Neural progenitor cell (in vitro differentiated cells): ENCODE data around the gene REM2. TPM values are rescaled to one million over a fixed set of nuclear protein-coding genes. Genes with fewer than 3 reads are reported as not detected.

Experiments used
- DNase-seq: peaks from one replicate; pipeline ENCODE4 v3.0.0-alpha.2; 2016; ENCODE audit warnings: low spot score
- H2AFZ ChIP-seq: fragments of 200-600 bp; sonication (generic); replicated peaks from 2 replicates; pipeline ENCODE4 v1.6.1; 2016; ENCODE audit warnings: antibody characterized with exemption
- H3F3A ChIP-seq: fragments of 200-600 bp; sonication (generic); 2 replicates; pipeline ENCODE4 v1.6.1; 2016; ENCODE audit warnings: antibody characterized with exemption, low read depth
- H3K27ac ChIP-seq: fragments of 200-600 bp; sonication (generic); 2 replicates; pipeline ENCODE4 v1.5.1; 2016; ENCODE audit warnings: mild to moderate bottlenecking
- H3K27me3 ChIP-seq: fragments of 200-600 bp; sonication (generic); 2 replicates; pipeline ENCODE4 v1.6.1; 2016; ENCODE audit warnings: mild to moderate bottlenecking, moderate library complexity
- H3K36me3 ChIP-seq: fragments of 200-600 bp; sonication (generic); 2 replicates; pipeline ENCODE4 v1.5.1; 2016
- H3K4me1 ChIP-seq: fragments of 200-600 bp; sonication (generic); 2 replicates; pipeline ENCODE4 v1.6.1; 2016; ENCODE audit warnings: mixed run types
- H3K4me2 ChIP-seq: fragments of 200-600 bp; sonication (generic); 2 replicates; pipeline ENCODE4 v1.6.1; 2016
- H3K4me3 ChIP-seq: fragments of 200-600 bp; sonication (generic); 2 replicates; pipeline ENCODE4 v1.5.1; 2016
- H3K79me2 ChIP-seq: fragments of 200-600 bp; sonication (generic); 2 replicates; pipeline ENCODE4 v1.6.1; 2016; ENCODE audit warnings: low read depth
- H3K9ac ChIP-seq: fragments of 200-600 bp; sonication (generic); 2 replicates; pipeline ENCODE4 v1.6.1; 2016
- H3K9me3 ChIP-seq: fragments of 200-600 bp; sonication (generic); 2 replicates; pipeline ENCODE4 v1.5.1; 2016; ENCODE audit warnings: low read depth
- H4K20me1 ChIP-seq: fragments of 200-600 bp; sonication (generic); 2 replicates; pipeline ENCODE4 v1.6.1; 2016; ENCODE audit warnings: low read depth
- H3K27ac Mint-ChIP-seq: 3 replicates; pipeline ENCODE4 v1.8.0; 2021; ENCODE audit warnings: mixed read lengths
- H3K27me3 Mint-ChIP-seq: 2 replicates; pipeline ENCODE4 v1.8.0; 2022; ENCODE audit warnings: low read depth, mild to moderate bottlenecking, inconsistent platforms, moderate library complexity, mixed read lengths; ENCODE audit not compliant: insufficient read depth
- H3K36me3 Mint-ChIP-seq: 3 replicates; pipeline ENCODE4 v1.8.0; 2021; ENCODE audit warnings: mixed read lengths
- H3K4me1 Mint-ChIP-seq: 3 replicates; pipeline ENCODE4 v1.8.0; 2021; ENCODE audit warnings: mixed read lengths
- H3K4me3 Mint-ChIP-seq: 3 replicates; pipeline ENCODE4 v1.8.0; 2021; ENCODE audit warnings: mild to moderate bottlenecking, moderate library complexity, mixed read lengths
- H3K9me3 Mint-ChIP-seq: 3 replicates; pipeline ENCODE4 v1.8.0; 2020; ENCODE audit warnings: mixed read lengths
- CTCF ChIP-seq: fragments of 200-600 bp; sonication (generic); IDR thresholded peaks from 2 replicates; pipeline ENCODE4 v1.5.1; 2017; ENCODE audit warnings: antibody characterized with exemption, mild to moderate bottlenecking
- EZH2 ChIP-seq: fragments of 200-600 bp; sonication (generic); IDR thresholded peaks from 2 replicates; pipeline ENCODE4 v1.6.1; 2017; ENCODE audit warnings: antibody characterized with exemption, mild to moderate bottlenecking, moderate library complexity
- EZH2phosphoT487 ChIP-seq: fragments of 200-600 bp; sonication (generic); IDR thresholded peaks from 2 replicates; pipeline ENCODE4 v1.6.1; 2017; ENCODE audit warnings: antibody characterized with exemption
- total RNA-seq: library from RNA; depleted of rRNA; stranded (reverse); fragments of >200 nt; gene quantifications from 2 replicates; pipeline ENCODE4 v1.2.3, GENCODE V29; 2015; ENCODE audit warnings: low replicate concordance

The REM2 gene
- total RNA-seq, 1 donor from 2014 or later: 1.7 TPM

DNA sequence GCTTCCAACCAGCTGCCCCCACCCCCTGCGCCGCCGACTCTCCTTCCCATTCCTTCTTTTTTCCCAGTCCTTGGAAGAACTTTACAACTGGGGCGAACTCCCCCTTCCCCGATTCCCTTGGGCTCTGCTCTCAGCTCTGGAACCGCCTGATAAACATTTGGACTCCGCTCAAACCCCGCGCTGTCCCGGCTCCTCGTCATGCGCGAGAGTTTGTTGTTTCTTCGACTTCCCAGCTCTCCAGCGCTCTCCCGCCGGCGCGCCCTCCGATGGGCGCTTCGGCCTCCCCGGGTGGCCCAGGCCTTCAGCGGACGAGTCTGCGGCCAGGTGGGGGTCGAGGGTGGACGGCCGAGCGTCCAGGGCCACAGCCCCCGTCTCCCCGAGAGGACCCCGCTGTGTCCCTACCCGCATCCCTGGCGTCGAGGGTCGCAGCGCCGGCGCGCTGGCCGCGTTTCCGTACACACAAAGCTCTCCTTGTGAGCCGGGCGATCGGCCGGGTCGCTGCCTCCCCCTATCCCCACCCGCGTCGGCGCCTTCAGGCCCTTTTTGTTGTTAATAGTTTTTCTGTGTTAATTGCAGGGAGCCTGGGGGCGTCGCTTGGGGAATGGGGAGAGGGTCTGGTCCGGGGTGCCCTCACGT, 45.8 kb upstream of the REM2 start:
- Histone ChIP-seq H2AFZ (peak overlapping the region; percentile 95), H3K4me2 (peak overlapping the region; percentile 90), H3K27me3 (peaks cover 26% of the 10 kb centered on the region), H4K20me1 (no peaks in the 10 kb centered on the region), H3K9ac (peak overlapping the region; percentile 32), H3K4me3 (peak overlapping the region; percentile 72), H3K9me3 (no peaks in the 10 kb centered on the region), H3K27ac (no peak overlapping the region), H3K79me2 (peaks cover 10% of the 10 kb centered on the region), H3F3A (peaks cover 36% of the 10 kb centered on the region), H3K4me1 (peaks cover 9% of the 10 kb centered on the region), H3K36me3 (no peaks in the 10 kb centered on the region)
- H3K27me3 Mint-ChIP-seq: peaks cover 23% of the 10 kb centered on the region
- H3K9me3 Mint-ChIP-seq: no peaks in the 10 kb centered on the region
- H3K4me1 Mint-ChIP-seq: peaks cover 18% of the 10 kb centered on the region
- peak overlapping the region; percentile 93 for H3K4me3 Mint-ChIP-seq
- TF ChIP-seq CTCF (no peak), EZH2phosphoT487 (peak; percentile 61), EZH2 (peak; percentile 62)
- peak overlapping the region; percentile 26 for H3K27ac Mint-ChIP-seq
- peak; percentile 53 for DNase-seq
- H3K36me3 Mint-ChIP-seq: peaks cover 8% of the 10 kb centered on the region

DNA sequence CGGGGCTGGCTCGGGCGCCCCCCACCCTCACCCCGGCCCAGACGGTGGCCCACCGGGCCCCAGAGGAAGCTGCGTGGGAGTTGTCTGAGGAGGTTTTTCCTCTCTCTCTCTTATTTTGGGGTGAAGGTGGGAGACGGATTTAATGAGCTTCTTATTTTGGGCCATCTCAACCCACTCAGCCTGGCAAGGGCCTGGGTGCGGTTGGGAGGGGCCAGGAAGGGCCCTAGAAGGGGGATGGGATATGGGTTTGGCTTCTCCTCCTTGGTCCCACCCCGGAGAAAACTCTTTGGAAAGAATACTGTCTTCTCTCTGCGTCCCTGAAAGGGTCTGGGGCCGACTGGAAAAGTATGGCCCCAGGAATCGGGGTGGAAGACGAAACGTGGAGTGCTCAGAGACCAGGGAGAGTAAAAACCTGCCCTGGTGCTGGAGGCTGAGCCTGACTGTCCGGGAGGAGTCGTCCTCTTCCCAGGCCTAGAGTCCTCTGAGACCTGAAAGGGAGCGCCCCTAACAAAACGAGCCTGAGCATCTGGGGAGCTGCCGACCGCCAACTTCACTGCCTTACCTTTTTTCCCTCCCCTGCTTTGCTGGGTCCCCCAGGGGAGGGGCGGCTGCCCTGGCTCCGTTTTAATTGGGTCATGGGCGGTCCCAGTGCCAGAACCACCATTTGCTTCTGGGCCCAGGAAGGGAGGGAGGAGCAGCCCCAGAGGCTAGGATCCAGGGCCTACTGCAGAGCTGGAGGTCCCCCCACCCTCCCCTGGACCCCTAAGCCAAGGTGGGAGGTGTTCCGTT, 45.1 kb upstream of the REM2 start:
- no peaks in the 10 kb centered on the region for H3K9me3 Mint-ChIP-seq
- Histone ChIP-seq H3K9me3 (no peaks in the 10 kb centered on the region), H3K4me1 (peaks cover 9% of the 10 kb centered on the region), H3K27ac (no peak overlapping the region), H3K27me3 (peaks cover 26% of the 10 kb centered on the region), H3K4me3 (peak overlapping the region; percentile 72), H2AFZ (peak overlapping the region; percentile 95), H3K36me3 (no peaks in the 10 kb centered on the region), H4K20me1 (no peaks in the 10 kb centered on the region), H3K9ac (no peak overlapping the region), H3K79me2 (peaks cover 10% of the 10 kb centered on the region), H3K4me2 (peak overlapping the region; percentile 90), H3F3A (peaks cover 36% of the 10 kb centered on the region)
- DNase-seq: no peak
- peak overlapping the region; percentile 93 for H3K4me3 Mint-ChIP-seq
- peaks cover 18% of the 10 kb centered on the region for H3K4me1 Mint-ChIP-seq
- peaks cover 8% of the 10 kb centered on the region for H3K36me3 Mint-ChIP-seq
- TF ChIP-seq EZH2phosphoT487 (peak; percentile 3), EZH2 (peak; percentile 7), CTCF (no peak)
- H3K27me3 Mint-ChIP-seq: peaks cover 23% of the 10 kb centered on the region
- no peak overlapping the region for H3K27ac Mint-ChIP-seq

DNA sequence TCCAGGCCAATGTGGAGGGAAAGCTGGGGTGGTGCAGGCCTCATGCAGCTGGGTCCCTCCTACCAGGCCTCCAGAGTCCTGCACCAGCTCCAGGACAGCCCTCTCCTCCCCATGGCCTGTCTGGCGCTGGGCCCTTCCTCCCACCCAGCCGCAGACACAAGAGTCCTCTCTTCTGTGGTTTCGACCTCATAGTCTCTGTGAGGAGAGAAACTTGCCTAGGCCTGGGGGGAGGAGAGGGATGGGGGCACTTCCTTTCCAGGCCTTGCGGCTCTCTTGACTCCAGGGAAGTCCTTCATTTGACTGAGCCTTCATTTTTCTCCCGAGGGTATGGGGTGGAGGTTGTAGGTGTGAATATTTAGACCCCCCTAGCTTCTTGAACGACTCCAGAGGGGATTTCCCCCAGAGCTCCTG, 44.4 kb upstream of the REM2 start:
- H3K36me3 ChIP-seq: no peaks in the 10 kb centered on the region
- TF ChIP-seq EZH2: no peak
- TF ChIP-seq CTCF: no peak
- TF ChIP-seq EZH2phosphoT487: no peak
- Mint-ChIP-seq H3K4me1 (peaks cover 18% of the 10 kb centered on the region), H3K4me3 (peak overlapping the region; percentile 53), H3K9me3 (no peaks in the 10 kb centered on the region), H3K36me3 (peaks cover 5% of the 10 kb centered on the region), H3K27me3 (peaks cover 23% of the 10 kb centered on the region), H3K27ac (no peak overlapping the region)
- H2AFZ ChIP-seq: no peak overlapping the region
- no peaks in the 10 kb centered on the region for H3K9me3 ChIP-seq
- H3K9ac ChIP-seq: no peak overlapping the region
- H4K20me1 ChIP-seq: no peaks in the 10 kb centered on the region
- peak overlapping the region; percentile 90 for H3K4me2 ChIP-seq
- H3K27ac ChIP-seq: no peak overlapping the region
- H3F3A ChIP-seq: peaks cover 36% of the 10 kb centered on the region
- no peak for DNase-seq
- H3K4me1 ChIP-seq: peaks cover 9% of the 10 kb centered on the region
- H3K4me3 ChIP-seq: no peak overlapping the region
- H3K79me2 ChIP-seq: peaks cover 10% of the 10 kb centered on the region
- H3K27me3 ChIP-seq: peaks cover 26% of the 10 kb centered on the region
